Activated naive CD8-positive, alpha-beta T cell treated with anti-CD3 and anti-CD28 coated beads, Interleukin-2, amount 10 ng/mL, durations not matched to agents 7 days and 5 days (primary cell): ENCODE data around the gene PRKAR1B. TPM values are rescaled to one million over a fixed set of nuclear protein-coding genes. Genes with fewer than 3 reads are reported as not detected.
"Not testable (repeated sequence)": the region's sequence is repeated elsewhere in the genome, so short reads cannot be mapped to it uniquely, and the experiment has no call there.

Source experiments
- ATAC-seq: fragments of 150-1000 bp; cut with Tn5 transposase; one replicate; pipeline ENCODE4 v1.10.0; 2021; ENCODE audit warnings: low read depth, moderate library complexity
- POLR2A ChIA-PET: fragments of 350-600 bp; sonication (Branson Sonifier 250); formaldehyde crosslinking; loops from one replicate; lab custom pipeline; 2021; ENCODE audit warnings: antibody characterized with exemption; lab: Charles Lee
- DNase-seq: peaks from one replicate; pipeline ENCODE4 v3.0.0; 2021
- H3K27ac Mint-ChIP-seq: one replicate; pipeline ENCODE4 v1.8.0; 2022; ENCODE audit warnings: mild to moderate bottlenecking, mixed read lengths
- H3K27me3 Mint-ChIP-seq: one replicate; pipeline ENCODE4 v1.8.0; 2022; ENCODE audit warnings: mild to moderate bottlenecking, moderate library complexity, mixed read lengths
- H3K36me3 Mint-ChIP-seq: one replicate; pipeline ENCODE4 v1.8.0; 2021; ENCODE audit warnings: mild to moderate bottlenecking, mixed read lengths
- H3K4me1 Mint-ChIP-seq: one replicate; pipeline ENCODE4 v1.8.0; 2021; ENCODE audit warnings: mixed read lengths
- H3K4me3 Mint-ChIP-seq: one replicate; pipeline ENCODE4 v1.8.0; 2022; ENCODE audit warnings: mild to moderate bottlenecking, moderate library complexity, mixed read lengths
- H3K9me3 Mint-ChIP-seq: one replicate; pipeline ENCODE4 v1.8.0; 2021; ENCODE audit warnings: mixed read lengths
- total RNA-seq, 2 experiments: library from RNA; stranded (reverse); gene quantifications; one replicate each; pipeline ENCODE4 v1.2.3, GENCODE V29; 2021

The PRKAR1B gene
- total RNA-seq, 2 experiments from 2014 or later: 26.5 to 28.2 TPM

GRCh38 chr7:668139-668931, 58.7 kb downstream of the PRKAR1B start:
- DNase-seq: no peak
- no peak for ATAC-seq

GRCh38 chr7:666454-667292, 60.4 kb downstream of the PRKAR1B start:
- no peak overlapping the region for H3K4me3 Mint-ChIP-seq
- ATAC-seq: no peak
- H3K4me1 Mint-ChIP-seq: peaks cover 10% of the 10 kb centered on the region
- H3K27me3 Mint-ChIP-seq: no peaks in the 10 kb centered on the region
- H3K36me3 Mint-ChIP-seq: peaks cover 11% of the 10 kb centered on the region
- DNase-seq: no peak
- POLR2A ChIA-PET: no interaction called here
- H3K9me3 Mint-ChIP-seq: peaks cover 5% of the 10 kb centered on the region
- H3K27ac Mint-ChIP-seq: no peak overlapping the region

More at GRCh38 chr7:668139-668931, 58.7 kb downstream of the PRKAR1B start:
- Mint-ChIP-seq H3K9me3 (peaks cover 5% of the 10 kb centered on the region), H3K27me3 (no peaks in the 10 kb centered on the region), H3K27ac (peak overlapping the region; percentile 34), H3K4me3 (no peak overlapping the region), H3K36me3 (peaks cover 14% of the 10 kb centered on the region), H3K4me1 (peaks cover 6% of the 10 kb centered on the region)
- POLR2A ChIA-PET: no interaction called here

GRCh38 chr7:665736-666453, 61.2 kb downstream of the PRKAR1B start:
- H3K4me3 Mint-ChIP-seq: no peak overlapping the region
- ATAC-seq: no peak

GRCh38 chr7:664997-665735, 61.9 kb downstream of the PRKAR1B start:
- Mint-ChIP-seq H3K9me3 (peaks cover 5% of the 10 kb centered on the region), H3K27ac (no peak overlapping the region), H3K4me3 (no peak overlapping the region), H3K27me3 (no peaks in the 10 kb centered on the region), H3K4me1 (peaks cover 10% of the 10 kb centered on the region), H3K36me3 (peaks cover 8% of the 10 kb centered on the region)
- POLR2A ChIA-PET: no interaction called here
- no peak for DNase-seq
- ATAC-seq: no peak

More at GRCh38 chr7:665736-666453, 61.2 kb downstream of the PRKAR1B start:
- Mint-ChIP-seq H3K9me3 (peaks cover 5% of the 10 kb centered on the region), H3K4me1 (peaks cover 10% of the 10 kb centered on the region), H3K27me3 (no peaks in the 10 kb centered on the region), H3K27ac (no peak overlapping the region), H3K36me3 (peaks cover 8% of the 10 kb centered on the region)
- POLR2A ChIA-PET: no interaction called here
- DNase-seq: no peak

GRCh38 chr7:664402-664775, 62.7 kb downstream of the PRKAR1B start:
- Mint-ChIP-seq H3K9me3 (peaks cover 5% of the 10 kb centered on the region), H3K4me1 (peaks cover 10% of the 10 kb centered on the region), H3K4me3 (no peak overlapping the region), H3K27me3 (no peaks in the 10 kb centered on the region), H3K27ac (no peak overlapping the region), H3K36me3 (peaks cover 8% of the 10 kb centered on the region)
- ATAC-seq (no peak), DNase-seq (no peak)
- POLR2A ChIA-PET: no interaction called here

- peaks cover 6% of the 10 kb centered on the region for H3K4me1 Mint-ChIP-seq
- H3K36me3 Mint-ChIP-seq: peaks cover 8% of the 10 kb centered on the region
- no peak overlapping the region for H3K4me3 Mint-ChIP-seq
- POLR2A ChIA-PET: interaction anchor here (0.9 kb wide), 1 partner anchor 12 kb away, joined by 4 read pairs; no protein-coding TSS in a partner anchor
- ATAC-seq: no peak
- peaks cover 5% of the 10 kb centered on the region for H3K9me3 Mint-ChIP-seq
- peak overlapping the region; percentile 25 for H3K27ac Mint-ChIP-seq
- no peak for DNase-seq
- no peaks in the 10 kb centered on the region for H3K27me3 Mint-ChIP-seq
These were observed 64.5 kb downstream of the PRKAR1B start for GRCh38 chr7:662576-662975.

GRCh38 chr7:659996-660395, 67.1 kb downstream of the PRKAR1B start:
- no peak overlapping the region for H3K4me3 Mint-ChIP-seq
- H3K9me3 Mint-ChIP-seq: peaks cover 5% of the 10 kb centered on the region
- ATAC-seq (no peak), DNase-seq (no peak)
- H3K27me3 Mint-ChIP-seq: no peaks in the 10 kb centered on the region
- POLR2A ChIA-PET: no interaction called here
- peaks cover 6% of the 10 kb centered on the region for H3K4me1 Mint-ChIP-seq
- no peak overlapping the region for H3K27ac Mint-ChIP-seq
- peaks cover 8% of the 10 kb centered on the region for H3K36me3 Mint-ChIP-seq

- POLR2A ChIA-PET: no interaction called here
- Mint-ChIP-seq H3K36me3 (peaks cover 8% of the 10 kb centered on the region), H3K27ac (no peak overlapping the region), H3K4me3 (no peak overlapping the region), H3K27me3 (no peaks in the 10 kb centered on the region), H3K9me3 (peaks cover 5% of the 10 kb centered on the region), H3K4me1 (peaks cover 4% of the 10 kb centered on the region)
- DNase-seq (no peak), ATAC-seq (no peak)
These were observed 67.7 kb downstream of the PRKAR1B start for GRCh38 chr7:659306-659847.

- Mint-ChIP-seq H3K36me3 (peaks cover 8% of the 10 kb centered on the region), H3K4me3 (no peak overlapping the region), H3K27ac (no peak overlapping the region), H3K27me3 (no peaks in the 10 kb centered on the region), H3K9me3 (peaks cover 5% of the 10 kb centered on the region), H3K4me1 (no peaks in the 10 kb centered on the region)
- DNase-seq (no peak), ATAC-seq (no peak)
- POLR2A ChIA-PET: no interaction called here
These were observed 69.4 kb downstream of the PRKAR1B start for GRCh38 chr7:657565-658119.

GRCh38 chr7:657010-657409, 70.1 kb downstream of the PRKAR1B start:
- H3K27me3 Mint-ChIP-seq, ATAC-seq, H3K36me3 Mint-ChIP-seq, POLR2A ChIA-PET, H3K27ac Mint-ChIP-seq, H3K9me3 Mint-ChIP-seq, H3K4me3 Mint-ChIP-seq, H3K4me1 Mint-ChIP-seq, DNase-seq: not testable (repeated sequence)

- Mint-ChIP-seq H3K4me1 (no peaks in the 10 kb centered on the region), H3K9me3 (peaks cover 5% of the 10 kb centered on the region), H3K36me3 (peaks cover 8% of the 10 kb centered on the region), H3K27ac (no peak overlapping the region), H3K4me3 (no peak overlapping the region), H3K27me3 (no peaks in the 10 kb centered on the region)
- POLR2A ChIA-PET: no interaction called here
- no peak for DNase-seq
- ATAC-seq: no peak
These were observed 71.3 kb downstream of the PRKAR1B start for GRCh38 chr7:655758-656157.
